Measurements from ENCODE around the gene SMAD3. TPM values are rescaled to one million over a fixed set of nuclear protein-coding genes. Genes with fewer than 3 reads are reported as not detected.

Gene SMAD3
- total and polyA plus RNA-seq, 7 donors, result 2.9 to 47.6 (median 29.3) TPM

GRCh38 chr15:67033012-67033411 is 32.4 kb upstream of the SMAD3 start:
- no peaks in the 10 kb centered on the region for H3K36me3 ChIP-seq (ENCODE audit: insufficient read depth in 1 of 2, low read depth in 1 of 2)
- H3K4me1 ChIP-seq, result peaks cover 9% of the 10 kb centered on the region
- WGBS, 3 donors, result 65 to 72% (median 69%) methylated on average over 12 of the region's 12 CpGs
- no peaks in the 10 kb centered on the region for H3K27me3 ChIP-seq (ENCODE audit: insufficient read depth in 3 of 3, low read length in 2 of 3)
- TF ChIP-seq CTCF (IDR thresholded peaks at IDR 0.05), result no peak
- intact Hi-C loops (cut with DNase I), result no loop called here
- H3K4me3 ChIP-seq, result peak overlapping the region; percentile 56
- H3K27ac ChIP-seq, result no peak overlapping the region
- DNase-seq (no peak), ATAC-seq (peak in 3 of 4 donors; percentile 14 to 29 (median 15))
- H3K9me3 ChIP-seq, result no peaks in the 10 kb centered on the region

GRCh38 chr15:67033571-67034044 is 31.8 kb upstream of the SMAD3 start:
- H3K4me1 ChIP-seq, result peaks cover 12% of the 10 kb centered on the region
- H3K27me3 ChIP-seq (ENCODE audit: insufficient read depth in 3 of 3, low read length in 2 of 3), result no peaks in the 10 kb centered on the region
- no peaks in the 10 kb centered on the region for H3K9me3 ChIP-seq
- peak overlapping the region; percentile 56 for H3K4me3 ChIP-seq
- ATAC-seq (peak; percentile 54 to 80 (median 70)), DNase-seq (peak in 1 of 2 donors; percentile 59)
- TF ChIP-seq CTCF (IDR thresholded peaks at IDR 0.05), result no peak
- intact Hi-C loops (cut with DNase I), result no loop called here
- H3K27ac ChIP-seq, result no peak overlapping the region
- 4 to 7% (median 4%) methylated on average over 29 to 50 of the region's 50 CpGs for WGBS, 3 donors
- H3K36me3 ChIP-seq (ENCODE audit: insufficient read depth in 1 of 2, low read depth in 1 of 2), result no peaks in the 10 kb centered on the region

GRCh38 chr15:67035886-67036285 is 29.5 kb upstream of the SMAD3 start:
- WGBS, 3 donors, result 88 to 91% (median 91%) methylated on average over 5 of the region's 5 CpGs
- no peaks in the 10 kb centered on the region for H3K36me3 ChIP-seq (ENCODE audit: insufficient read depth in 1 of 2, low read depth in 1 of 2)
- ATAC-seq (no peak), DNase-seq (no peak)
- no peak overlapping the region for H3K4me3 ChIP-seq
- intact Hi-C loops (cut with DNase I), result no loop called here
- H3K27ac ChIP-seq, result no peak overlapping the region
- no peaks in the 10 kb centered on the region for H3K27me3 ChIP-seq (ENCODE audit: insufficient read depth in 3 of 3, low read length in 2 of 3)
- no peaks in the 10 kb centered on the region for H3K9me3 ChIP-seq
- H3K4me1 ChIP-seq, result peaks cover 12% of the 10 kb centered on the region
- TF ChIP-seq CTCF (IDR thresholded peaks at IDR 0.05), result no peak

- DNase-seq (no peak), ATAC-seq (no peak)
- WGBS, 3 donors, result 93 to 95% (median 93%) methylated on average over 8 of the region's 8 CpGs
- H3K9me3 ChIP-seq, result no peaks in the 10 kb centered on the region
- H3K4me1 ChIP-seq, result peaks cover 12% of the 10 kb centered on the region
- no peak overlapping the region for H3K4me3 ChIP-seq
- intact Hi-C loops (cut with DNase I), result no loop called here
- H3K36me3 ChIP-seq (ENCODE audit: insufficient read depth in 1 of 2, low read depth in 1 of 2), result no peaks in the 10 kb centered on the region
- H3K27ac ChIP-seq, result no peak overlapping the region
- no peak for TF ChIP-seq CTCF (IDR thresholded peaks at IDR 0.05)
- H3K27me3 ChIP-seq (ENCODE audit: insufficient read depth in 3 of 3, low read length in 2 of 3), result no peaks in the 10 kb centered on the region
Measured at GRCh38 chr15:67036775-67037555, 28.4 kb upstream of the SMAD3 start.
